ENCODE measurements around the gene HOXB5. TPM values are rescaled to one million over a fixed set of nuclear protein-coding genes. Genes with fewer than 3 reads are reported as not detected.

HOXB5 gene
- total and polyA plus RNA-seq, 10 of the 15 experiments (the other 5 are each of a cell fraction or from before 2014, with no cell fraction given) = not detected

- RAD21 ChIA-PET (ENCODE audit: unreplicated experiment) = no interaction called here
- Histone ChIP-seq H3K4me3 (no peak overlapping the region), H4K20me1 (ENCODE audit: control insufficient read depth, insufficient read depth) (no peaks in the 10 kb centered on the region), H3K4me2 (ENCODE audit: control insufficient read depth, insufficient read depth) (no peak overlapping the region), H3K4me1 (ENCODE audit: control insufficient read depth, insufficient read depth, low read length) (peaks cover 4% of the 10 kb centered on the region), H3K79me2 (ENCODE audit: control insufficient read depth, insufficient read depth, low read length) (no peaks in the 10 kb centered on the region), H3K27me3 (replicated peaks in 1 of 2; ENCODE audit: control insufficient read depth in 2 of 2, insufficient read depth in 2 of 2, low read length in 1 of 2) (no peaks in the 10 kb centered on the region), H3K27ac (ENCODE audit: control insufficient read depth, insufficient read depth) (no peak overlapping the region), H3K9ac (ENCODE audit: control insufficient read depth, insufficient read depth, low read length) (no peak overlapping the region), H3K9me3 (replicated peaks; ENCODE audit: control insufficient read depth, insufficient read depth, low read length) (no peaks in the 10 kb centered on the region), H2AFZ (ENCODE audit: control insufficient read depth, low read depth, low read length) (no peak overlapping the region), H3K36me3 (ENCODE audit: control insufficient read depth in 2 of 2, insufficient read depth in 2 of 2, low read length in 1 of 2) (peaks cover 0 to 6% of the 10 kb centered on the region in 2 experiments; a peak in 2 of 4 replicates)
- POLR2A ChIA-PET = no interaction called here
- no TSS peak for BruUV-seq (replicated peaks)
- intact Hi-C loops (cut with micrococcal nuclease; ENCODE audit: unreplicated experiment) (no loop called here), in situ Hi-C loops (cut with MboI) (no loop called here)
- TF ChIP-seq SRF (IDR thresholded peaks at IDR 0.05; ENCODE audit: low read depth in 2 of 2, low read length in 2 of 2) (no peak), NBN (IDR thresholded peaks at IDR 0.05) (no peak), ZNF207 (IDR thresholded peaks at IDR 0.05; ENCODE audit: borderline replicate concordance) (no peak)
- SMC1A ChIA-PET (ENCODE audit: uncharacterized antibody, unreplicated experiment) = interaction anchor here (0.6 to 1.1 kb wide), 2 partner anchors 9 to 26 kb away, joined by 3 read pairs; no protein-coding TSS in a partner anchor
- 94% methylated on average over 39 of the region's 70 CpGs for WGBS (ENCODE audit: insufficient coverage, insufficient replicate concordance, low lambda C conversion rate, missing lambda C conversion rate)
- FAIRE-seq = no peak
- CTCF ChIA-PET = no interaction called here
- DNase-seq (ENCODE audit: low read depth, low spot score) = no peak
- ATAC-seq = no peak
Observed at GRCh38 chr17:48550502-48551213, 42.9 kb downstream of the HOXB5 start.

DNA sequence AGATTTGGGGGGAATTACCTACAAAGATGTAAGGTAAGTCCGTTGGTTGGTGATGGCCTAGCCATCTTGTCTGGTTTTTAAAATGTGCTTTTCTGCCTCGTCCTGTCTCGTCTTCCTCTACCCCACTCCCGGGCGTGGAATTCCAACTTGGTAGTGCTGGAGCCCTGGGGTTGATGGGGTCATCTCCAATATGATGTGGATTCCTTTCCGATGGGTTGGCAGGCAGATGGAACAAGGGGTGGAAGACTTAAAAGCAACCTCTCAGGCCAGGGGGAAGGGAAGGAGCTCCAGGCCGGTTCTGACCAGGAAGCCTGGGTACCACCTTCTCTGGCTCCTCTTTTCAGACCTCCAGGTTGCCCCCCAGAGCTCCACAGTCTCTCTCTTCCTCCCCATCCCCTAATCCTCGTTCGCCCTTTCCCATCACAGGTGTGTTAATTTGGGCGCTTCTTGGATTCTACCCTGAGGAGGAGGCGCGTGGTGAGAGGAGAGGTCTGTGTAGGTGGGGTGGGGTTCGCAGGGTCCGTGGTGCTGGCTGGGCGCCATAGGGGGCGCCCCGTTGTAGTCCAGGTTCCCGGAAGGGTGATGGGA, 43.6 kb downstream of the HOXB5 start:
- Histone ChIP-seq H3K9me3 (replicated peaks; ENCODE audit: control insufficient read depth, insufficient read depth, low read length) (no peaks in the 10 kb centered on the region), H3K27me3 (replicated peaks in 1 of 2; ENCODE audit: control insufficient read depth in 2 of 2, insufficient read depth in 2 of 2, low read length in 1 of 2) (no peaks in the 10 kb centered on the region), H2AFZ (ENCODE audit: control insufficient read depth, low read depth, low read length) (no peak overlapping the region), H3K27ac (ENCODE audit: control insufficient read depth, insufficient read depth) (no peak overlapping the region), H3K9ac (ENCODE audit: control insufficient read depth, insufficient read depth, low read length) (no peak overlapping the region), H4K20me1 (ENCODE audit: control insufficient read depth, insufficient read depth) (no peaks in the 10 kb centered on the region), H3K4me2 (ENCODE audit: control insufficient read depth, insufficient read depth) (no peak overlapping the region), H3K4me1 (ENCODE audit: control insufficient read depth, insufficient read depth, low read length) (peaks cover 7% of the 10 kb centered on the region), H3K36me3 (ENCODE audit: control insufficient read depth in 2 of 2, insufficient read depth in 2 of 2, low read length in 1 of 2) (peaks cover 0 to 6% of the 10 kb centered on the region in 2 experiments; a peak in 2 of 4 replicates), H3K4me3 (no peak overlapping the region), H3K79me2 (ENCODE audit: control insufficient read depth, insufficient read depth, low read length) (no peaks in the 10 kb centered on the region; the same call in 1 of the 2 replicates)
- intact Hi-C loops (cut with micrococcal nuclease; ENCODE audit: unreplicated experiment) = no loop called here
- no peak for FAIRE-seq
- SMC1A ChIA-PET (ENCODE audit: uncharacterized antibody, unreplicated experiment) = interaction anchor here (1.0 to 1.1 kb wide), 2 partner anchors 8 to 58 kb away, joined by 3 read pairs; no protein-coding TSS in a partner anchor
- in situ Hi-C loops (cut with MboI) = no loop called here
- no peak for TF ChIP-seq SMAD5 (IDR thresholded peaks at IDR 0.05; ENCODE audit: low read depth)
- TF ChIP-seq, protein P1, sequence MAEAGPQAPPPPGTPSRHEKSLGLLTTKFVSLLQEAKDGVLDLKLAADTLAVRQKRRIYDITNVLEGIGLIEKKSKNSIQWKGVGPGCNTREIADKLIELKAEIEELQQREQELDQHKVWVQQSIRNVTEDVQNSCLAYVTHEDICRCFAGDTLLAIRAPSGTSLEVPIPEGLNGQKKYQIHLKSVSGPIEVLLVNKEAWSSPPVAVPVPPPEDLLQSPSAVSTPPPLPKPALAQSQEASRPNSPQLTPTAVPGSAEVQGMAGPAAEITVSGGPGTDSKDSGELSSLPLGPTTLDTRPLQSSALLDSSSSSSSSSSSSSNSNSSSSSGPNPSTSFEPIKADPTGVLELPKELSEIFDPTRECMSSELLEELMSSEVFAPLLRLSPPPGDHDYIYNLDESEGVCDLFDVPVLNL (IDR thresholded peaks at IDR 0.05; ENCODE audit: low read depth, low read length) = no peak
- TF ChIP-seq STAT1 (conservative IDR thresholded peaks at IDR 0.05) = no peak
- TF ChIP-seq IKZF1 (conservative IDR thresholded peaks at IDR 0.05) = no peak
- TF ChIP-seq NR2C1 (IDR thresholded peaks at IDR 0.05) = no peak
- no peak for TF ChIP-seq ZNF274 (IDR thresholded peaks at IDR 0.05; ENCODE audit: insufficient read depth, insufficient read length)
- TF ChIP-seq SIX5 (IDR thresholded peaks at IDR 0.05; ENCODE audit: low read depth, low read length, severe bottlenecking) = no peak
- TF ChIP-seq BHLHE40 (IDR thresholded peaks at IDR 0.05; ENCODE audit: borderline replicate concordance in 1 of 2, low read depth in 2 of 2, low read length in 1 of 2) = no peak
- TF ChIP-seq NRF1 (conservative IDR thresholded peaks at IDR 0.05; ENCODE audit: low read depth, low read length) = no peak
- TF ChIP-seq RAD21 (IDR thresholded peaks at IDR 0.05; ENCODE audit: insufficient read depth, low read depth, low read length) = no peak
- RAD21 ChIA-PET (ENCODE audit: unreplicated experiment) = no interaction called here
- WGBS (ENCODE audit: insufficient coverage, insufficient replicate concordance, low lambda C conversion rate, missing lambda C conversion rate) = 76% methylated on average over 18 of the region's 18 CpGs
- POLR2A ChIA-PET = interaction anchor here (0.6 to 1.6 kb wide), 2 partner anchors 11 to 199 kb away, joined by 3 to 6 read pairs; no protein-coding TSS in a partner anchor
- CTCF ChIA-PET = interaction anchor here (1.0 to 1.4 kb wide), 2 partner anchors 36 to 57 kb away, joined by 3 to 4 read pairs; no protein-coding TSS in a partner anchor
- no peak for DNase-seq (ENCODE audit: low read depth, low spot score)
- ATAC-seq = no peak
- BruUV-seq (replicated peaks) = no TSS peak

Data from GM12878 (cell line).